Kasumi-1 (cell line): Measurements from ENCODE around the gene SENP1.
"Not testable (repeated sequence)": the region's sequence is repeated elsewhere in the genome, so short reads cannot be mapped to it uniquely, and the experiment has no call there.

Experiments
- DNase-seq, 2 experiments: peaks; one replicate each; lab custom pipeline; 2025; lab: John Stamatoyannopoulos, UW

The SENP1 gene

DNA sequence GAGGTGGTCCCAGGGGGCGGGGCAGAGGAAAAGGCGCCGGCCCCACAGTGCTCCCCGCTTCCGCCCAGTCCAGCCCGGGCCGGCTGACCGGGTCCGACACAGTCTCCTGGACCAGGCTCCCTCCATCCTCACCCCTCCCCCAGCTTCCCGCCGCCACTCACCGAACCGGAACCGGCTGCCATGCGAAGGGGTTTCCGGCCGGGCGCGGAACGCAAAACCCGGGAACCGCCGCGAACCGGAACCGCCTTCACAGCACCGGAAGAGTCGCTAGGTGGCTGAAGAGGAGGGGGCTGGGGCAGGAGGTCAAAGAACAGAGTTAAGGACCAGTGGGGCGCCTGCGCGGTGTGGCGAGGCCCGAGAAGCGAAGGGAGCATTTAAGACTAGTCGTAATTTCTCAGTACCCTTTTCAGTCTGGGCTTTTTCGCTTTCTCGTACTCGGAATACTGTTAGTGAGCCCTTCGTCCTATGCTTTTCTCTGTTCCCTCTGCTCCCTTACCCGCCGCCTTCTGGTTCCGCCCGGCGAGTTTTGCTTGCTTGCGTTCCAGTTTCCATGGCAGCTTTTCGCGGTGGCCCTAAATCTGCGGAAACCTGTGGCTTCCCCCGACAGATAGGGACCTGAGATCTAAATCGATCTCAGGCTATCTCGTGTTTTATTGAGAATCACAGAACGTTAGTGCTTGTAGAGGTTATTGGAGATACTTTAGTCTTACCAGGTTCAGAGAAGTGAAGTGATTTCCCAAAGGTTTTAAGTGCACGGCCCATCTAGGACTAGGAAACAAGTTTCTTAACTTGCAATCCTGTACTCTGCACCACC is at the start of gene SENP1:
TSS of gene SENP1 (minus strand) at position 213 of the 814 bp plus-strand sequence. CDS start 4,607 bp downstream, outside the sequence.
- peak; percentile 93 to 96 for DNase-seq

DNA sequence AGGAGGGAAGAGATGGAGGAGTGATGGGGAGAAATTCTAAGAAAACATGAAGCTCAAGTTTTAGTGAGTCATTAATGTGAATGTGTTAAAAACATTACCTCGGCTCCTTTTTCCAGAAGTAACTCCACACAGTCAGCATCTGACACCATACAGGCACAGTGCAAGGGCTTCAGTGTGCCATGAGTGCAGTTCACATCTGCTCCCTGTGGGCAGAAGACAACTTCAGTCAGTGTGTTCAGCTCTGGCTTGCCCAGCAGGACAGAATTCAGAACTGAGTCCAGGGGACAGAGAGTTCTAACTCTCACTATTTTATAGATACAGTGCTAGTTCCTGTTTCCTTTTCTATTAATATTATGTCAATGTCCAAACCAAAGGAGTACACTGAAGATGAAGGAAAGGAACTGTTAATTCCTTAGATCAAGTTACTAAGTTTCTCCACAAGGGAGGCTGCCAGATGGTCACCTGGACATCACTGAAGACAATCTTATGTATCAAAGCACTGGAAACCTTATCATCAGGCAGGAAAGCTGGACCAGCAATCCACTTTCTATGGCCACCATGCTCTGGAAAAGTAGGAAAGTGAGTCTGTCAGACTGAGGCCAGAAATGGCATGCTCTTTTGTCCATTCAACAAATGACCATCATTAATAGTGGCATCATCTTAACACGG is 45.4 kb upstream of the SENP1 start:
- no peak for DNase-seq

DNA sequence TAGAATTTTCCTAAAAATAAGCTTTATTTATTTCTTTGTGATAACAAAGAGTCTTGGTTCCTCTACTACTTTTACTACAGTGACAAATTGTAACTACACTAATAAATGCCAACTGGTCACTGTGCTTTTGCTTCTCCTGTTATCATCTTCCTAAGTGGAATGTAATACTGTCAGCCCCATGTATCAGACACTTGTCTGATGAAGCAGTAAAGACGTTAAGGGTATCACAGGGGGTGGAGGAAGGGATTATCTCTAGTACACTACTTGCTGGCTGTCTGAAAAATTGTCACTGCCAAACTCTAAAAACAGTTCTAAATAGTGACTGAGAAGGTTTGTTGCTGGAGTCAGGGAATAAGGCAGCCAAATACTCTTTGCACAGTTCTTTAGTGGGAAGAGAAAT is 40.1 kb upstream of the SENP1 start:
- DNase-seq: no peak

DNA sequence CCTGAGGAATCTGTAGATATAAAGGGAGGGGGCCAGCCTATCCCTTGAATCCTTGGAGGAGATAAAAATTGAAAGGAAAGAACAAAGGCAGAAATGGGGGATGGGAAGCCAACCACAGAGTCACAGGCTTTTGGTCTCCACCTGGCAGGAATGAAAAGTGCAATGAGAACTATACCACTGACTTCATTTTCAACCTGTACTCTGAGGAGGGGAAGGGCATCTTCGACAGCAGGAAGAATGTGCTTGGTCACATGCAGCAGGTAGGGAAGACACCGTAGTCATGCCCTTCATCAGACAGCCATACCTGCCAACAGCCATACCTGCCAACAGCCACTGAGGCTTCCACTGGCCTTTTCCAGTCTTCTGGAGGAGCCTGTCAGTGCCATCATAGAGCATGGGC is 38.0 kb upstream of the SENP1 start:
- no peak for DNase-seq

DNA sequence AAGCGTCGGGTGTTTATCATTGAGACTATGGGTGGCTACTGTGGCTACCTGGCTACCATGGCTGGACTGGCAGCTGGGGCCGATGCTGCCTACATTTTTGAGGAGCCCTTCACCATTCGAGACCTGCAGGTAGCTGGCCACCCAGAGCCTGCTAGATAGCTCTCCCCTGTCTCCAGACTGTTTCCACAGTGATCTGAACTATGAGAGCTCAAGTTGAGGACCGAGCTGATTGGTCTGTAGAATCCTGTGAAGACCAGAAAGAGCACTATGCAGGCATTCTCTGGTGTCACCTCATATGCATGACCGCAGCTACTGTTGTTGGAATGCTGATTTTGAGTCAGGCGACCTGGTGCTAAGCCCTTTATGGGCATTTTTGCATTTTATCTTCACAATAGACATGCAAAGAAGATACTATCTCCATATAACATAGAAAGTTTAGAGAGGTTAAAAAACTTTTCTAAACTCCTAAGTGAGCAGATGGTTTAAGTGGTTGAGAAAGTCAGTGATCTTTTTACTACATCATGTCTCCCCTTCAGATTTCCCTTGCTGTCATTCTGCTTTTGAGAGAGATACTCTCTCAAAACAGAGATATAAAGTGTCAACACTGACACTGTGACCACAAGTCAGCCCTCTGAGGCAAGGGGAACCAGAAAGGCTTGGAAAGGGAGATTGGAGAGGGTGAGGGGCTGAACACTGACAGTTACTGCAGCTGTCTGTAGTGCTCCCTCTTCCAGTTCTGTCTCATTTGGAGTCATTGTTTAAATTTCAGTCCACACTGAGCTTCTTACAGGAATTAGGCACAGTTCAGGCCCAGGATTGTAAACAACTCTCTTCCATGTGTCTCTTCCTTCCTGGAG is 37.2 kb upstream of the SENP1 start:
- no peak for DNase-seq

DNA sequence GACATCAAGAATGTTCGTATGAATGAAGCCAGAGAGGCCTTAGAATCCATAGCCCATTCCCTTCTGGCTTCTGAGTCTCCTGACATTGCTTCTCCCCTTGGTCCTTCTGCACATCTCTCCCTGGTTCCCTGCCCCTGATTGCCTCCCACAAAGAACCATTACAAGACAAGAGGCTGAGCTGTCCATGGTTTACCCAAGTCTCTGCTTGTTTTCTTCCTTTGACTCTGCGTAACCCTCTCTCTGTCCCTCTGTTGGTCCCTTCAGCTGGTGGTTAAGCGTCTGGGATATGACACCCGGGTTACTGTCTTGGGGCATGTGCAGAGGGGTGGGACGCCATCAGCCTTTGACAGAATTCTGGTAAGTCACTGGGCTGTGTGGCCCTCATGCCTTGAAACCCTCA is 29.1 kb upstream of the SENP1 start:
- DNase-seq: no peak

DNA sequence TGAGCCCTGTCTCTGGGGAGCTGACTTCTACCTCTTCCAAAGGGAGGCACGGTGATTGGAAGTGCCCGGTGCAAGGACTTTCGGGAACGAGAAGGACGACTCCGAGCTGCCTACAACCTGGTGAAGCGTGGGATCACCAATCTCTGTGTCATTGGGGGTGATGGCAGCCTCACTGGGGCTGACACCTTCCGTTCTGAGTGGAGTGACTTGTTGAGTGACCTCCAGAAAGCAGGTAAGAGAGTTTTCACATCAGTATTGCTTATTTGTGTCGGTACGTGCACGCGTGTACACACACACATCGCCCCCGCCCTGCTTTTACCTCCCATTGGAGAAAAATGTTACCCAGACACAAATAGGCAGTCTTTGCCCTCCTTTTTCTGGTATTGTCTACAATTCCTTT is 26.9 kb upstream of the SENP1 start:
- no peak for DNase-seq

DNA sequence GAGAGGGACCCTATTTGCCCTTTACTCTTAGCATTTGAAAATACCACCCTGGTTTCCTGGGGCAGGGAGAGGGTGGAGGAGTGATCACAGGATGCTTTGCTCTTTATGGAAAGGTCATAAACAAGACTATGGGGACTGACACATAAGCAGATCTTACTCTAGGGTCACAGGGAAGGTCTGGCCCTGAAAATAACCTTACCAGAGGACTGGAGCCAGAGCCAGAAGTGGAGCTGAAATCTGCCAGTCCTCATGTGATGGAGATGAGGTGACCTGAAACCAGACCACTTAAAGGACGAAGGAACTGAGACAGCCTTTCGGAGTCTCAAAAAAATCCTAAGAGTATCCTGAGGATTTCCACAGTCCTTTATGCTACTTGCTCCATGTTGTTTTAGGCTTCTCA is 25.6 kb upstream of the SENP1 start:
- no peak for DNase-seq

DNA sequence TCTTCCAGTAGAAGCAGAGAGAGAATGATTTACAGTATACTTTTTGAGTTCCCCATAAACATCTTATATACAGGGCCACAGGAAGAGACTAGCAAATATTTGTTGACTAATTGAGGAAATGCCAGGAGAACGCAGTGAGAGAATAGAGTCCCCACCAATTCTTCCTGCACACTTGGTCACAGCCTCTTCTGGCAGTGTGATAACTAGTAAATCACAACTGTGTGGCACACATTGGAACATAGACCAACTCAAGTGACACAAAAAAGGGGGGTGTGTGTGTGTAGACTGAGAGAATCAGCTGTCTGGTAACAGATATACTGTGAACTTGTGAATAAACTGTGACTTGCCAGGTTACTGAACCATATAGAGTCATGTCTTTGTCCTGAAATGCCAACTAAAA is 23.5 kb upstream of the SENP1 start:
- DNase-seq: no peak

DNA sequence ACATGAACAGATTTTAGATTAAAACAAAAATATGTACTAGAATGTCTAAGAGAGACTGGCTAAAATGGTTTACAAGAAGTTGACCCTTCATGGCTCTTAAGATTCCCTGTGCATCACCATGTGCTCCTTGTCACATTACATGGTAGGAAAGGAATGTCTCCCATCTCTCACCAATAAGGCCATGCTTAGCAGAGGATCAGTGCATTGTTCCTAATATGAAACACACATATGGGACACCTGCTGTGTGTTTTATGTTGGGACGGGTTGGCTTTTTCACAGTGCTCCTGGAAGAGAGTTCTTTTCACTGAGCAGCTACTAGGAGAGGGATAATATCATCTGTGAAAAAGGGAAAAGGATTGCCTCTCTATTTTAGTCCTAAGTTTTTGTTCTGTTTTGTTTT is 22.9 kb upstream of the SENP1 start:
- no peak for DNase-seq

DNA sequence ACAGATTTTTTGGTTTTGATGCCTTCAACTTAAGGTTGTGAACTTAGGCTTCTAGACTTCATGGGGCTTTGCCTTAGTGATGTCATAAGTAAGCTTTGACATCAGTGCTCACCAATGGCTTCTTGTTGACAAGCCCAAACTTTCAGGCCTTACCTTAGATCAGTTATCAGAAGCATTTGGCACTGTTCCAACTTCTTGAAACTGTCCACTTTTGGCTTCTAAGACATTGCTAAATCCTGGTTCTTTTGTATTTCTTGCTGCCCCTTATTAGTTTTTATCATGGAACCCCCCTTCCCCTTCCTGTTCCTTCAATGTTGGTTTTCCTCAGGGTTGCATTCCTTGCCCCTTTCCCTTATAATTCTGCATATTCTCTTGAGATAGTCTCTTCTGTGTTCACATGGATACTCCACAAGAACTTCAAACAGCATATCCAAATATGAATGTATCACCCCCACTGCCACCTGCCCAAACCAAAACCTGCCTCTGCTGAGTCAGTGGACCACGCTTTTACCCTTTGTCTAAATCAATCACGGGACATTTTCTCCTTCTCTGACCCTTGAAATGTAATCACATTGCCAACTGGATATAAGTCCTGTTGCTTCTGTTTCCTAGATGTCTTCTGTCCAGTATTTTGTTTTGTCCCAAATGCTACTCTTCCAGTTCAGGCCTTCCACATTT is 21.2 kb upstream of the SENP1 start:
- DNase-seq: no peak

DNA sequence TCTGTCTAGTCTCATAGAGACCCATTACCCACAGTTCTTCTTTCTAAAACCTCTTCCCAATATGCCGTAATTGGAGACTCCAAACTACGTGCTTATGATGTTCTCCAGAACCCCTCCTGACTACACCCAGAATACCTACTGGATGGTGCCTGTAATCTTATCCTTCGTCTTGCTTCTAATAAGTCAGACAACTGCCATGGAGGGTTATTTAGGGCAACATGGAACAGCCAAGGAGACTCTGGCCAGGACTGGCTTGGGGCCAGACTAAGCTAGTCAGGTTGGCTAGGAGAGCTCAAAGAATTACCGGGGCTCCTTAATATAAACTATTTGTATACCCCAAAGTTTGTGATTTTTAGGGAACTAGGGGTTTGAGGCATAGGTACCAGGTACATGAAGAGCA is 20.1 kb upstream of the SENP1 start:
- no peak for DNase-seq

DNA sequence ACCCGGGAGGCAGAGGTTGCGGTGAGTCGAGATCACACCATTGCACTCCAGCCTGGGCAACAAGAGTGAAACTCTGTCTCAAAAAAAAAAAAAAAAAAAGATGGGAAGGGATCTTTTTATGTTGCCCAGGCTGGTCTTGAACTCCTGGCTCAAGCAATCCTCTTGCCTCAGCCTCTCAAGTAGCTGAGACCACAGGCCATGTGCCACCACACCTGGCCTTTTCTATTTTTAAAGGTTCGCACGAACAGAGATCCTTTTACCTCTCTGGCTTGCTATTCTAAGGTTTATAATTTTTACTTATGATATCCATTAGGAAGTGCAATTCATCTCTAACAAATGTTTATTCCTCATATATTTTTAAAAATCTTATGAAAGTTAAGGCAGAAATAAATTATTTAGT is 19.7 kb upstream of the SENP1 start:
- not testable (repeated sequence) for DNase-seq

DNA sequence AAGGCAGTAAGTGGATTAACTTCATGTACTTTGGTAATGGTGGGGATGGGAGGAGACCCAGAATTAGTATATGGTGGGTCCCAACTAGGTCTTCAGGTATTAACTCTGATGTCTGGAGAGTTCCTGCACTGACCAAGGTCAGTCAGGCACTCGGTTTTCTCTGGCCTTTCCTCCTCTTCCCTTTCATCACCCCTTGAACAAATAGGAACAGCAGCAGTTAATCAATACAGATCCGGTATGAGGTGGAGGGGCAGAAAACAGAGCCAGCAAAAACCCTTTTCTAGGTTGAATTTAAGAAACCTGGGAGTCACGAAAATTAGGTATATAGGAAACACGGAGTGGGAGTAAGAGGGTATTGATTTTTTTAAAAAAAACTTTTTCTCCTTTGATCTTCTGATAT is 17.3 kb upstream of the SENP1 start:
- DNase-seq: no peak

DNA sequence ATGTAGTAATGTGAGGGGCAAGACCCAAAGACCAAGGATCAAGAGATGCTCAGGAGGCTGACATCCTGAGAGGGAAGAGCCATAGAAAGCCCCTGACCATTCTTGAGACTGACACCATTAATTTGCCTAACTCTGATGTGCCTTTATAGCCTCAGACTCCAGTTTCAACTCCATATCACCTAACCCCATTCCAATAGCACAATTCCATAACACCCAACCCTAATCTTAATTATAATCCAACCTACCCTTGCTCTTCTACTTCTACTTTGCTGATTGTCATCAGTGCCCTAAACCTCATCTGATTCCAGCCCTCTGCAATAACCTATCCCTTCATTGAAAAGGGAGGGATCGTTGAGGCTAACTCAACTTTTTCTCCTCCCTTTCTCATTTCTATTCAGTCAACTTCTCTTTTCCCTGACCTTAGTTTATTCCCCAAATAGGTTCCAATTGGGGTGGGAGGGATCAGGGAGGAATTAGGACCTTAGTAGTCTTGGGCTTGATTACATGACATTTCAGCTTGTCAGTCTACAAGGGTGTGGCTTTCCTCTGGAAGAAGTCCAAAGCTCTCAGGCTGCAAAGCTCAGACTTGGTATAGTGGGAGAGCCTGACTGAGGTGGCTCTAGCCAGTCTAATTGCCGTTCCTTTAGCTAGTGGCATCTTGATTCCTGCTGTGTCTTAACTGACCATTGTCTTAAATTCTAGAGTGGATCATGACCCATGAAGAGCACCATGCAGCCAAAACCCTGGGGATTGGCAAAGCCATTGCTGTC is 16.4 kb upstream of the SENP1 start:
- no peak for DNase-seq

DNA sequence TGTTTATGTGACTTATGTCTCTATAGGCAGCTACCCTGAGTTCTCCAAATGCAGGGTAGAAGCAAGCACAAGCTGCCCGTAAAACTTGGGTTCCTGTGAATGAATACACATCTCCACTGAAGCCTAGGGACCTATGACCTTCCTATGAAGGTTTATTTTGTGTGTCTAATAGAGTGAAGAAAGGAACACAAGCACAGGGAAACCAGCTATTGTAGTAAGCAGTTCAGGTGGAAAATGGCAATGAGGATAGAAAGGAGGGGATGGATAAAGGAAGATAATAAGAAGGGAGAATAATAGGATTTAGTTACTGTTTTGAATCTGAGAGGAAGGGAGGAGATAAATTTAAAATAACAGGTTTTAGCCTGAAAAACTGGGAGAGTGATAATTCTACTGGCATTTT is 15.6 kb upstream of the SENP1 start:
- DNase-seq: no peak

DNA sequence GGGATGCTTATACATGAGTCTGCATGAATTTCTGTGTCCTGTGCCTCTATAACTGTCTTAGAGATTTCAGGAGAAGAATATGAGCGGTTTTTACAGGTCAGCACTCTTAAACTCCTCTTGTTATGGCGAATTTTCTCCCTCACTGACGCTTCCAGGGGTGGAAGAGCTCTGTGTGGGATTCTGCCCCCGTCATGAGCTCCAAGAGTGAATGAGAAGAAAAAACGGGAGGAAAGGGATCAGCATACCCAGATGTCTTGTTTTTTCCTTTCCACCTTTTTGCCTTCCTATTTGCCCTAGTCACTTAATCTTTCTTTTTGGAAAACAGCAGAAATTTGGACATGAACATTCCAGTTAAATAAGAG is 13.9 kb upstream of the SENP1 start:
- no peak for DNase-seq

DNA sequence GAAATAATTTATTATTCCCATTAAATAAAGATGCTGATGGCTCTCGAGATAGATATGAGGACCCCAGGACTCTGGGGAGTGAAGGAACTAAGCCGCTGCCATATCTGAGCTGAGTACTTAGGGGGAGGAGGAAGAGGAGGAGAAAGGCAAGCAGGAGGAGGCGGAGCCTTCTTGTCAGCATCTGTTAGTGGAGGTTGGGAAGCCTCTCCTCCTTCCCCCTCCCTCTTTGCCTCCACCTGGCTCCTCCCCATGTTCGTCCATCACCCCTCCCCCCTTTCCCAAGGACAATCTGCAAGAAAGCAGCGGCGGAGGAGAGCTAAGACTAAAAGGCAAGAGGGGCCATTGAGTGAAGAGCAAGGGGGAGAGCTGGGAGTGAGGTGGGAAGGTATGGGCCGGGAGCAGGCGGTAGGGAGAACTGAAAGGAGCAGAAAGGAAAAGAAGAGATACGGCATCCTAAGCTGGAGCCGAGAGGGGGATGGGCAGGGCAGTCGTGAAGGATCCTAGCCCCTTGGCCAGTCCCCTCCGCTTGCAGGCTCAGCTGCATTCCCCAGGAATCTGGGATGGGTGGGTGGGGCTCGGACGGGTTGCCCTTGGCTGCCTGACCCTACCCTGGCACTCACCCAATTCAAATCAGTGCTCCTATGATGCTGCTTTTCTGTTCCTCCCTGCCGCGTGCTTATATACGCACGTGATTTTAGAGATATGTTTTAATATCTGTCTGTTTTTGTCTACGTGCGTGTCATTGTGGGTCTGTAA is 13.4 kb upstream of the SENP1 start, which contains the start of gene PFKM:
TSS of gene PFKM (plus strand) at position 287 of the 756 bp plus-strand sequence. CDS start 3,411 bp downstream, outside the sequence.
- DNase-seq: no peak

DNA sequence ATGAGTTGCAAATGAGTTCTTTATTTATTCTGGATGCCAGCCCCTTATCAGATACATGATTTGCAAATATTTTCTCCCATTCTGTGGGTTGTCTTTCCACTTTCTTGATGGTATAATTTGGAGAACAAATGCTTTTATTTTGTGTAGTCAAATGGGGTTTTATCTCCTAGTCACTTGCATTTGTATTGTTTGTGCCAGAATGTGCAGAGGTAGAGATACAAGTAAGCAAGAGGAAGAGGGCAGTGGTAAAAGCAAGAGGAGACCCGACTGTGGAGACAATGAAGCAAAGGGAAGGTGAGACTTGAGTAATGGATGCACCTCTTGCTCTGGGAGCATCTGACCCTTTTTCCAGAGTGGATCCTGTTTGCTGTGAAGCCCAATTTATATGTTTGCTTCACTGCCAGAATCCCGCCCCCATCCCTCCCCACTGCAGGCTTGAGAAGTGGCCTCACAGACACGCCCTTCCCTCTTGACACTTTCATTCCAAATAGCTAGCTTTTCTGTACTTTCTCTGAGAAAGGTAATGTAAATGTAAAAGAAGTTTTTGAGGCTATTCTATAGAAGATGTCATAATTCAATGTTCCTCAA is 12.5 kb upstream of the SENP1 start:
- no peak for DNase-seq

DNA sequence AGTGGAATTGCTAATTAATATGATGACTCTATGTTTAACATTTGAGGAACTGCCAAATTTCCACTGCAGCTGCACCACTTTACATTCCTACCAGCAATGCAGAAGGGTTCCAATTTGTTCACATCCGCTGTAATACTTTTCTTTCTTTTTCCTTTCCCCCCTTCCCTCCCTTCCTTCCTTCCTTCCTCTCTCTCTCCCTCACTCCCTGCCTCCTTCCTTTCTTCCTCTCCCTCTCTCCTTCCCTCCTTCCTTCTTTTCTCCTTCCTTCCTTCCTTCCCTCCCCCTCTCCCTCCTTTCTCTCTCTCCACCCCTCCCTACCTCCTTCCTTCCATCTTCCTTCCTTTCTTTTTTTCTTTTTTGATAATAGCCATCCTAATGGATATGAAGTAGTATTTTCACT is 10.1 kb upstream of the SENP1 start:
- DNase-seq: no peak
